Measurements from ENCODE around the gene DPYSL3.

DPYSL3 gene

GRCh38 chr5:147434049-147434448 is 75.8 kb downstream of the DPYSL3 start:
- no peak for DNase-seq

GRCh38 chr5:147432323-147432722 is 77.5 kb downstream of the DPYSL3 start:
- no peak for DNase-seq

GRCh38 chr5:147431586-147431985 is 78.3 kb downstream of the DPYSL3 start:
- no peak for DNase-seq

GRCh38 chr5:147430628-147431027 is 79.2 kb downstream of the DPYSL3 start:
- no peak for DNase-seq

- no peak for DNase-seq
These were observed 82.1 kb downstream of the DPYSL3 start for GRCh38 chr5:147427521-147428401.

- no peak for DNase-seq
These were observed 83.1 kb downstream of the DPYSL3 start for GRCh38 chr5:147426640-147427327.

GRCh38 chr5:147418613-147419012 is 91.3 kb downstream of the DPYSL3 start:
- no peak for DNase-seq

- peak; percentile 18 for DNase-seq
These were observed 92.6 kb downstream of the DPYSL3 start for GRCh38 chr5:147417135-147417813.

GRCh38 chr5:147415651-147416050 is 94.2 kb downstream of the DPYSL3 start:
- no peak for DNase-seq

GRCh38 chr5:147413266-147413665 is 96.6 kb downstream of the DPYSL3 start:
- DNase-seq, result no peak

- DNase-seq, result no peak
These were observed 97.3 kb downstream of the DPYSL3 start for GRCh38 chr5:147412561-147412960.

- DNase-seq, result no peak
These were observed 98.2 kb downstream of the DPYSL3 start for GRCh38 chr5:147411359-147412319.

GRCh38 chr5:147410496-147411358 is 99.1 kb downstream of the DPYSL3 start:
- DNase-seq, result no peak

- no peak for DNase-seq
These were observed 100.9 kb downstream of the DPYSL3 start for GRCh38 chr5:147408980-147409379.

GRCh38 chr5:147407094-147407681 is 102.7 kb downstream of the DPYSL3 start:
- DNase-seq, result no peak

- DNase-seq, result no peak
These were observed 103.2 kb downstream of the DPYSL3 start for GRCh38 chr5:147406636-147407035.

GRCh38 chr5:147404706-147405105 is 105.2 kb downstream of the DPYSL3 start:
- no peak for DNase-seq

- DNase-seq, result no peak
These were observed 105.9 kb downstream of the DPYSL3 start for GRCh38 chr5:147403651-147404640.

- no peak for DNase-seq
These were observed 109.0 kb downstream of the DPYSL3 start for GRCh38 chr5:147400881-147401280.

Data from NCI-H2107 (cell line).